B cell (primary cell): Measurements from ENCODE around the gene XPO6.

ENCODE experiments used
- EZH2 ChIP-seq: IDR thresholded peaks from 2 replicates; pipeline ENCODE4 v1.6.1; 2012; ENCODE audit warnings: borderline replicate concordance, low read depth, mild to moderate bottlenecking, moderate library complexity, low read length; ENCODE audit not compliant: insufficient read depth, poor library complexity, severe bottlenecking
- TF ChIP-seq, protein P1 (sequence below): fragments of 200-600 bp; IDR thresholded peaks from one replicate; pipeline ENCODE4 v1.8.0; 2022; ENCODE audit warnings: antibody characterized with exemption, mild to moderate bottlenecking

DNA sequence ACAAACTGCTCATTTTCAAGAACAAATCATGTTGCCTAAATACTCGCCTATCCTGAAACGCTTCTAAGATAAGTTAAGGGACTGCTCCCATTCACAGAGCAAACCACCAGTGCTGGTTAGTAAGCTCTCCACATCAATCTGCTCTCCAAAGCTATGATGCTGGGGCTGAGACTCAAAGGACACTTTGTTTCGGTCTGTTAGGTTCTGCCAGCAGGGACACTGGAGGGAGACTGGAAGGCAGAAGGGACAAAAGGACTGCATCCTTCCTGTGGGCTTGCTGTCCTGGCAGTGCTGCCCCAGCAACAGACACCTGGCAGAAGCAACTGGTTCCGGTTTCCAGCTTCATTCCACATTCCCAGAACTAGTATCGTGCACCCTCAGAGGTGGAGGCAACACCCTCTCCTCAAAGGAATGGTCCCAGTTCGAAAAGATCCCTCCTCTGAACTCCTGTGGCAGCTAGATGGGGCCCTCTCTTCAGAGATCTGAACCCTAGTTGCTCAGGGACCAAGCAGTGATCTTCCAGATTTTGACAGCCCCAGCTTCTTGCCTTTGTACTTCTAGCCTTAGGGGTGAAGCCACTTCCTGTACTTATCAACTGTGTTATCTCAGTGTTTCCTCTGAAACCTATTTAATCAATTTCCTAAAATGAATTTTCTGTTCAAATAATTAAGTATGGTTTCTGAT lies 74.9 kb downstream of the XPO6 start:
- TF ChIP-seq, protein P1, sequence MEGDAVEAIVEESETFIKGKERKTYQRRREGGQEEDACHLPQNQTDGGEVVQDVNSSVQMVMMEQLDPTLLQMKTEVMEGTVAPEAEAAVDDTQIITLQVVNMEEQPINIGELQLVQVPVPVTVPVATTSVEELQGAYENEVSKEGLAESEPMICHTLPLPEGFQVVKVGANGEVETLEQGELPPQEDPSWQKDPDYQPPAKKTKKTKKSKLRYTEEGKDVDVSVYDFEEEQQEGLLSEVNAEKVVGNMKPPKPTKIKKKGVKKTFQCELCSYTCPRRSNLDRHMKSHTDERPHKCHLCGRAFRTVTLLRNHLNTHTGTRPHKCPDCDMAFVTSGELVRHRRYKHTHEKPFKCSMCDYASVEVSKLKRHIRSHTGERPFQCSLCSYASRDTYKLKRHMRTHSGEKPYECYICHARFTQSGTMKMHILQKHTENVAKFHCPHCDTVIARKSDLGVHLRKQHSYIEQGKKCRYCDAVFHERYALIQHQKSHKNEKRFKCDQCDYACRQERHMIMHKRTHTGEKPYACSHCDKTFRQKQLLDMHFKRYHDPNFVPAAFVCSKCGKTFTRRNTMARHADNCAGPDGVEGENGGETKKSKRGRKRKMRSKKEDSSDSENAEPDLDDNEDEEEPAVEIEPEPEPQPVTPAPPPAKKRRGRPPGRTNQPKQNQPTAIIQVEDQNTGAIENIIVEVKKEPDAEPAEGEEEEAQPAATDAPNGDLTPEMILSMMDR, result no peak
- no peak for TF ChIP-seq EZH2
